Testis (tissue), 3 donors: ENCODE data around the gene TMEM62. TPM values are rescaled to one million over a fixed set of nuclear protein-coding genes. Genes with fewer than 3 reads are reported as not detected.
"Not testable (repeated sequence)": the region's sequence is repeated elsewhere in the genome, so short reads cannot be mapped to it uniquely, and the experiment has no call there.

ENCODE experiments used
- DNase-seq: peaks from one replicate; pipeline ENCODE4 v3.0.0-alpha.2; 2019
- H3K27ac ChIP-seq, 2 donors: fragments of 200-600 bp; sonication (generic); one replicate each; pipeline ENCODE4 v1.5.1; 2019
- H3K27me3 ChIP-seq: fragments of 200-600 bp; sonication (generic); one replicate; pipeline ENCODE4 v1.5.1; 2019
- H3K36me3 ChIP-seq: fragments of 200-600 bp; sonication (generic); one replicate; pipeline ENCODE4 v1.5.1; 2017; ENCODE audit warnings: low read depth; ENCODE audit errors: missing control alignments
- H3K4me1 ChIP-seq: fragments of 200-600 bp; sonication (generic); one replicate; pipeline ENCODE4 v1.5.1; 2019
- H3K4me3 ChIP-seq, 2 donors: fragments of 200-600 bp; sonication (generic); one replicate each; pipeline ENCODE4 v1.5.1; 2017 to 2019
- H3K9me3 ChIP-seq: fragments of 200-600 bp; sonication (generic); one replicate; pipeline ENCODE4 v1.5.1; 2017
- POLR2A ChIP-seq: fragments of 450-650 bp; IDR thresholded peaks from one replicate; pipeline ENCODE4 v1.6.1; 2017; ENCODE audit warnings: antibody characterized with exemption, mild to moderate bottlenecking, moderate library complexity
- WGBS, 2 donors: methylation state at CpG; one replicate each; pipeline ENCODE4 v1.1.5; 2018; 5-methylcytosine and 5-hydroxymethylcytosine counted together
- intact Hi-C: fragments of 100-400 bp; cut with DNase I; formaldehyde crosslinking; loops from one replicate; pipeline ENCODE4 v1.15.1; 2023; ENCODE audit warnings: low total_unique reads
- polyA plus RNA-seq: library from polyadenylated mRNA; stranded (reverse); fragments of 350-450 nt; fragmentation: Illumina TruSeq; extraction: RNeasy Lipid Tissue Mini Kit (QIAGEN cat#74804); gene quantifications from one replicate; pipeline ENCODE4 v1.2.3, GENCODE V29; 2014; ENCODE audit warnings: low read depth, low replicate concordance; ENCODE audit not compliant: insufficient read depth
- total RNA-seq, 2 donors: library from RNA; depleted of rRNA; stranded (reverse); fragments of >200 nt; gene quantifications; one replicate each; pipeline ENCODE4 v1.2.3, GENCODE V29; 2016
- TF ChIP-seq, protein P1 (sequence below), 3 experiments: fragments of 450-650 bp in 2 of 3; fragments of 200-600 bp in 1 of 3; sonication (generic) in 1 of 3; IDR thresholded peaks; one replicate each; pipeline ENCODE4 v1.5.1; 2016 to 2019; ENCODE audit warnings: antibody characterized with exemption in 3 of 3, mild to moderate bottlenecking in 2 of 3, moderate library complexity in 1 of 3

TMEM62 gene
- total and polyA plus RNA-seq, 3 donors from 2014 or later, result 8.3 to 29.0 (median 22.8) TPM

- Histone ChIP-seq H3K36me3 (no peaks in the 10 kb centered on the region), H3K27ac (no peak within 1 kb of the TSS), H3K4me3 (no peak within 1 kb of the TSS), H3K9me3 (no peaks in the 10 kb centered on the region), H3K4me1 (no peaks in the 10 kb centered on the region), H3K27me3 (no peaks in the 10 kb centered on the region)
- intact Hi-C loops, result no loop called here
- no peak for DNase-seq
- TF ChIP-seq, protein P1, sequence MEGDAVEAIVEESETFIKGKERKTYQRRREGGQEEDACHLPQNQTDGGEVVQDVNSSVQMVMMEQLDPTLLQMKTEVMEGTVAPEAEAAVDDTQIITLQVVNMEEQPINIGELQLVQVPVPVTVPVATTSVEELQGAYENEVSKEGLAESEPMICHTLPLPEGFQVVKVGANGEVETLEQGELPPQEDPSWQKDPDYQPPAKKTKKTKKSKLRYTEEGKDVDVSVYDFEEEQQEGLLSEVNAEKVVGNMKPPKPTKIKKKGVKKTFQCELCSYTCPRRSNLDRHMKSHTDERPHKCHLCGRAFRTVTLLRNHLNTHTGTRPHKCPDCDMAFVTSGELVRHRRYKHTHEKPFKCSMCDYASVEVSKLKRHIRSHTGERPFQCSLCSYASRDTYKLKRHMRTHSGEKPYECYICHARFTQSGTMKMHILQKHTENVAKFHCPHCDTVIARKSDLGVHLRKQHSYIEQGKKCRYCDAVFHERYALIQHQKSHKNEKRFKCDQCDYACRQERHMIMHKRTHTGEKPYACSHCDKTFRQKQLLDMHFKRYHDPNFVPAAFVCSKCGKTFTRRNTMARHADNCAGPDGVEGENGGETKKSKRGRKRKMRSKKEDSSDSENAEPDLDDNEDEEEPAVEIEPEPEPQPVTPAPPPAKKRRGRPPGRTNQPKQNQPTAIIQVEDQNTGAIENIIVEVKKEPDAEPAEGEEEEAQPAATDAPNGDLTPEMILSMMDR (IDR thresholded peaks at IDR 0.05), result no peak
- no peak for TF ChIP-seq POLR2A
- WGBS, 2 donors, result 46 to 53% methylated on average over 3 of the region's 3 CpGs
Measured at GRCh38 chr15:43220991-43221403, 87.6 kb downstream of the TMEM62 start, which contains the start of gene EPB42. EPB42 (minus strand) TSS chr15:43221018; CDS start chr15:43220825, 193 bp downstream.

GRCh38 chr15:43221422-43221821 is 88.0 kb downstream of the TMEM62 start:
- intact Hi-C loops, result no loop called here

GRCh38 chr15:43225201-43225949 is 92.0 kb downstream of the TMEM62 start:
- Histone ChIP-seq H3K36me3 (no peaks in the 10 kb centered on the region), H3K27me3 (no peaks in the 10 kb centered on the region), H3K27ac (no peak overlapping the region), H3K9me3 (no peaks in the 10 kb centered on the region), H3K4me1 (peaks cover 5% of the 10 kb centered on the region), H3K4me3 (peak overlapping the region; percentile 45 to 50)
- peak; percentile 67 for DNase-seq
- intact Hi-C loops, result no loop called here
- TF ChIP-seq, protein P1 (IDR thresholded peaks at IDR 0.05), result peak; percentile 43 to 57 (median 56)
- no peak for TF ChIP-seq POLR2A
- 36 to 37% methylated on average over 15 to 16 of the region's 16 CpGs for WGBS, 2 donors

More at GRCh38 chr15:43221422-43221821, 88.0 kb downstream of the TMEM62 start:
- 68 to 81% methylated on average over 1 of the region's 1 CpG for WGBS, 2 donors
- Histone ChIP-seq H3K9me3 (no peaks in the 10 kb centered on the region), H3K4me3 (no peak overlapping the region), H3K27ac (no peak overlapping the region), H3K4me1 (no peaks in the 10 kb centered on the region), H3K27me3 (no peaks in the 10 kb centered on the region), H3K36me3 (no peaks in the 10 kb centered on the region)
- no peak for TF ChIP-seq POLR2A
- TF ChIP-seq, protein P1 (IDR thresholded peaks at IDR 0.05), result no peak
- DNase-seq, result no peak

DNA sequence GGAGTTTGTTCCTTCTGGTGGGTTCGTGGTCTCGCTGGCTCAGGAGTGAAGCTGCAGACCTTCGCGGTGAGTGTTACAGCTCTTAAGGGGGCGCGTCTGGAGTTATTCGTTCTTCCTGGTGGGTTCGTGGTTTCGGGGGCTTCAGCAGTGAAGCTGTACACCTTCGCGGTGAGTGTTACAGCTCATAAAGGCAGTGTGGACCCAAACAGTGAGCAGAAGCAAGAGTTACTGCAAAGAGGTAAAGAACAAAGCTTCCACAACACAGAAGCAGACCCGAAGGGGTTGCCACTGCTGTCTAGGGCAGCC is 92.5 kb downstream of the TMEM62 start:
- H3K9me3 ChIP-seq, H3K27ac ChIP-seq, H3K36me3 ChIP-seq, intact Hi-C loops, H3K27me3 ChIP-seq, H3K4me1 ChIP-seq: not testable (repeated sequence)
- WGBS, 2 donors, result 75 to 76% methylated on average over 12 of the region's 12 CpGs
- DNase-seq, result peak; percentile 64
- peak overlapping the region; percentile 45 to 50 for H3K4me3 ChIP-seq

DNA sequence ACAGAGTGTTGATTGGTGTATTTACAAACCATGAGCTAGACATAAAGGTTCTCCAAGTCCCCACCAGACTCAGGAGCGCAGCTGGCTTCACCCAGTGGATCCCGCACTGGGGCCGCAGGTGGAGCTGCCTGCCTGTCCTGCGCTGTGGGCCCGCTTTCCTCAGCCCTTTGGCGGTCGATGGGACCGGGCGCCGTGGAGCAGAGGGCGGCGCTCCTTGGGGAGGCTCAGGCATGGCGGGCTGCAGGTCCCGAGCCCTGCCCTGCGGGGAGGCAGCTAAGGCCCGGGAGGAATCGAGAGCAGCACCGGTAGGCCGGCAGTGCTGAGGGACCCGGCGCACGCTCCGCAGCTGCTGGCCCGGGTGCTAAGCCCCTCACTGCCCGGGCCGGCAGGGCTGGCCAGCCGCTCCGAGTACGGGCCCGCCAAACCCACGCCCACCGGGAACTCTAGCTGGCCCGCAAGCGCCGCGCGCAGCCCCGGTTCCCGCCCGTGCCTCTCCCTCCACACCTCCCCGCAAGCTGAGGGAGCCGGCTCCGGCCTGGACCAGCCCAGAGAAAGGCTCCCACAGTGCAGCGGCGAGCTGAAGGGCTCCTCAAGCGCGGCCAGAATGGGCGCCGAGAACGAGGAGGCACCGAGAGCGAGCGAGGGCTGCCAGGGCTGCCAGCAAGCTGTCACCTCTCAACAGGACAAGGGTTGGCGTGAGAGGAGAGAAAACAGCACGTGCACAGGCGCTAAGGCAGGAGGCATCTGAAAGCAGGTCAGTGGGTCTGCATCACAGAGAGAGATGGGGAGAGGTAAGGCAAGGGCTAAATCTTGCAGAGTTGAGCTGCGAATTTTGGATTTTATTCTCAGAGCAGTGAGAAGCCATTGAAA is 93.3 kb downstream of the TMEM62 start:
- no peaks in the 10 kb centered on the region for H3K9me3 ChIP-seq
- H3K36me3 ChIP-seq, result no peaks in the 10 kb centered on the region
- WGBS, 2 donors, result 68 to 82% methylated on average over 29 to 52 of the region's 57 CpGs
- H3K27ac ChIP-seq, result no peak overlapping the region
- no peak for DNase-seq
- H3K27me3 ChIP-seq, result no peaks in the 10 kb centered on the region
- intact Hi-C loops, result no loop called here
- H3K4me3 ChIP-seq, result peak overlapping the region; percentile 40 to 50
- H3K4me1 ChIP-seq, result peaks cover 5% of the 10 kb centered on the region
- no peak for TF ChIP-seq POLR2A
- TF ChIP-seq, protein P1 (IDR thresholded peaks at IDR 0.05), result no peak
